ENCODE data around the gene COMMD9. TPM values are rescaled to one million over a fixed set of nuclear protein-coding genes. Genes with fewer than 3 reads are reported as not detected.

The COMMD9 gene
- total and polyA plus RNA-seq, 2 donors (not counting 1 experiment from before 2014, with no cell fraction given) = 15.4 to 56.1 TPM

DNA sequence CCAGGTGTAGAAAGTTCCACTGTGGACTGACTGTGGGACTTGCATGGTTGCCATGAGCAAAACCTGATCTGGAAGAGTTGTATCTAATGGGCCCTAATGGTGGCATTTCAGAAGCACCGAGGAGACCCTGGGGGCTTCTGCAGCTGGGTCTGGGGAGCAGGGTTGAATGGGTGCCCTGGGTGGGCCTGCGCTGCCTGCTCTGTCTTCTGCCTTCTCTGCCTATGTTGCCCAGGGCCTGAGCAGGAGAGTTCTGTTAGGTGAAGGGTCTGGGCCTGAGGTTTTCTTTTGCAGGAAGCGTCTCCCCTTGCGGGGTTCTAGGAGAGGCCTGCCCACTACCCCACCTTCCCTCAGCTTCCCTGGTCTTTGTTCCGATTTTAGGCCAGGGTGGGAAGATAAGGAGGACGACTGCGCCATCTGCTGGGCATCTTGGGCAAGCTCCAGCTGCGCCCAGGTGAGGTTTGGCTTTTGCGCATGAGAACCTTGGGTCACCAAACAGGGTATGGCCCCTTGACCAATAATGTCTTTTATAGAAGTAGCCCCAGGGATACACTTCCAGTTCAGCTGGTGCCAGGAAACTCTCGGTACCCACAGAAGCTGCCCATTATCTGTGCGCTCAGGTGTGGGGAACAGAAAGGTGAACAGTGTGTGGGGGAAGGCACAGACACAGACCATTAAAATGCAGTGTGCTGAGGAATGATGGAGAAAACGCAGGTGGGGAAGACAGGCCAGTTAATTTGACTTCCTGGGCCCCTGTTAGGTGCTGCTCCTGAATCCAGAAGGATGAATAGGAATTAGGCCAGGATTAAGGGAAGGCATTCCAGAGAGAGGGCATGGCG, 23.2 kb downstream of the COMMD9 start:
- no peak for TF ChIP-seq EZH2 (IDR thresholded peaks at IDR 0.05; ENCODE audit: low read length, missing control alignments)
- TF ChIP-seq, protein P1, sequence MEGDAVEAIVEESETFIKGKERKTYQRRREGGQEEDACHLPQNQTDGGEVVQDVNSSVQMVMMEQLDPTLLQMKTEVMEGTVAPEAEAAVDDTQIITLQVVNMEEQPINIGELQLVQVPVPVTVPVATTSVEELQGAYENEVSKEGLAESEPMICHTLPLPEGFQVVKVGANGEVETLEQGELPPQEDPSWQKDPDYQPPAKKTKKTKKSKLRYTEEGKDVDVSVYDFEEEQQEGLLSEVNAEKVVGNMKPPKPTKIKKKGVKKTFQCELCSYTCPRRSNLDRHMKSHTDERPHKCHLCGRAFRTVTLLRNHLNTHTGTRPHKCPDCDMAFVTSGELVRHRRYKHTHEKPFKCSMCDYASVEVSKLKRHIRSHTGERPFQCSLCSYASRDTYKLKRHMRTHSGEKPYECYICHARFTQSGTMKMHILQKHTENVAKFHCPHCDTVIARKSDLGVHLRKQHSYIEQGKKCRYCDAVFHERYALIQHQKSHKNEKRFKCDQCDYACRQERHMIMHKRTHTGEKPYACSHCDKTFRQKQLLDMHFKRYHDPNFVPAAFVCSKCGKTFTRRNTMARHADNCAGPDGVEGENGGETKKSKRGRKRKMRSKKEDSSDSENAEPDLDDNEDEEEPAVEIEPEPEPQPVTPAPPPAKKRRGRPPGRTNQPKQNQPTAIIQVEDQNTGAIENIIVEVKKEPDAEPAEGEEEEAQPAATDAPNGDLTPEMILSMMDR (conservative IDR thresholded peaks at IDR 0.05 in 1 of 2, IDR thresholded peaks at IDR 0.05 in 1 of 2; ENCODE audit: low read depth in 1 of 2, low read length in 2 of 2) = peak; percentile 79 to 86
- no peaks in the 10 kb centered on the region for H3K4me1 ChIP-seq (ENCODE audit: control insufficient read depth, extremely low read depth, insufficient read depth, low read length)
- no peaks in the 10 kb centered on the region for H3K27me3 ChIP-seq (ENCODE audit: control insufficient read depth, insufficient read depth, low read length)
- H3K79me2 ChIP-seq (ENCODE audit: control insufficient read depth, insufficient read depth, low read length) = no peaks in the 10 kb centered on the region
- H3K4me3 ChIP-seq (replicated peaks in 1 of 4; ENCODE audit: control extremely low read depth in 1 of 4, insufficient read depth in 1 of 4, low read depth in 3 of 4, low read length in 4 of 4) = no peak overlapping the region
- H3K9me3 ChIP-seq (ENCODE audit: control insufficient read depth, insufficient read depth, low read depth, low read length) = no peaks in the 10 kb centered on the region
- no peak overlapping the region for H3K9ac ChIP-seq (ENCODE audit: insufficient read depth, low read length)
- no peak overlapping the region for H2AFZ ChIP-seq (ENCODE audit: low read length)
- DNase-seq (ENCODE audit: low read depth in 2 of 2) = peak; percentile 17 to 46
- H3K27ac ChIP-seq (ENCODE audit: insufficient read depth, low read length) = no peak overlapping the region
- no peaks in the 10 kb centered on the region for H3K36me3 ChIP-seq (ENCODE audit: control insufficient read depth, insufficient read depth, low read length)
- no peak overlapping the region for H3K4me2 ChIP-seq (ENCODE audit: extremely low read depth, insufficient read depth, low read length)
- H4K20me1 ChIP-seq (ENCODE audit: control insufficient read depth, extremely low read depth, insufficient read depth, low read length) = no peaks in the 10 kb centered on the region

DNA sequence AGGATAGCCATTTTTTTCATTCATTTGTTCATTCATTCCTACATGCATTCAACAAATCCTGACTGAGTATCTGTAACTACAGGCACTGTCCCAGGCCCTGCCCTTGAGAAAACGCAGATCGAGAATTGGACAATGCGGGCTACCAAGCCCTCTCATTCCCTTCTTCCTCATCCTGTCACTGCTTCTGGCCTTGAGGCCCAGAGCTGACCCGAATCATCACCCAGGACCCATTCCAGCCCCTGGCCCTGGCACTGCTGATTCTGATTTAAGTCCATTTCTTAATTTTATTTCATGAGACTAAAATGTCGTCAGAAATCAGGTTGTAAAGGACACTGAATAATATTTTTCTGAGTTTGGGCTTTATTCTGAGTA, 24.3 kb downstream of the COMMD9 start:
- no peak overlapping the region for H3K4me3 ChIP-seq (replicated peaks in 1 of 4; ENCODE audit: control extremely low read depth in 1 of 4, insufficient read depth in 1 of 4, low read depth in 3 of 4, low read length in 4 of 4)
- no peaks in the 10 kb centered on the region for H4K20me1 ChIP-seq (ENCODE audit: control insufficient read depth, extremely low read depth, insufficient read depth, low read length)
- H3K27ac ChIP-seq (ENCODE audit: insufficient read depth, low read length) = no peak overlapping the region
- DNase-seq (ENCODE audit: low read depth in 2 of 2) = no peak
- H3K27me3 ChIP-seq (ENCODE audit: control insufficient read depth, insufficient read depth, low read length) = no peaks in the 10 kb centered on the region
- no peaks in the 10 kb centered on the region for H3K9me3 ChIP-seq (ENCODE audit: control insufficient read depth, insufficient read depth, low read depth, low read length)
- no peaks in the 10 kb centered on the region for H3K36me3 ChIP-seq (ENCODE audit: control insufficient read depth, insufficient read depth, low read length)
- no peak overlapping the region for H3K9ac ChIP-seq (ENCODE audit: insufficient read depth, low read length)
- H3K4me1 ChIP-seq (ENCODE audit: control insufficient read depth, extremely low read depth, insufficient read depth, low read length) = no peaks in the 10 kb centered on the region
- no peak for TF ChIP-seq EZH2 (IDR thresholded peaks at IDR 0.05; ENCODE audit: low read length, missing control alignments)
- TF ChIP-seq, protein P1 (conservative IDR thresholded peaks at IDR 0.05 in 1 of 2, IDR thresholded peaks at IDR 0.05 in 1 of 2; ENCODE audit: low read depth in 1 of 2, low read length in 2 of 2) = no peak
- H3K4me2 ChIP-seq (ENCODE audit: extremely low read depth, insufficient read depth, low read length) = no peak overlapping the region
- no peaks in the 10 kb centered on the region for H3K79me2 ChIP-seq (ENCODE audit: control insufficient read depth, insufficient read depth, low read length)
- no peak overlapping the region for H2AFZ ChIP-seq (ENCODE audit: low read length)

DNA sequence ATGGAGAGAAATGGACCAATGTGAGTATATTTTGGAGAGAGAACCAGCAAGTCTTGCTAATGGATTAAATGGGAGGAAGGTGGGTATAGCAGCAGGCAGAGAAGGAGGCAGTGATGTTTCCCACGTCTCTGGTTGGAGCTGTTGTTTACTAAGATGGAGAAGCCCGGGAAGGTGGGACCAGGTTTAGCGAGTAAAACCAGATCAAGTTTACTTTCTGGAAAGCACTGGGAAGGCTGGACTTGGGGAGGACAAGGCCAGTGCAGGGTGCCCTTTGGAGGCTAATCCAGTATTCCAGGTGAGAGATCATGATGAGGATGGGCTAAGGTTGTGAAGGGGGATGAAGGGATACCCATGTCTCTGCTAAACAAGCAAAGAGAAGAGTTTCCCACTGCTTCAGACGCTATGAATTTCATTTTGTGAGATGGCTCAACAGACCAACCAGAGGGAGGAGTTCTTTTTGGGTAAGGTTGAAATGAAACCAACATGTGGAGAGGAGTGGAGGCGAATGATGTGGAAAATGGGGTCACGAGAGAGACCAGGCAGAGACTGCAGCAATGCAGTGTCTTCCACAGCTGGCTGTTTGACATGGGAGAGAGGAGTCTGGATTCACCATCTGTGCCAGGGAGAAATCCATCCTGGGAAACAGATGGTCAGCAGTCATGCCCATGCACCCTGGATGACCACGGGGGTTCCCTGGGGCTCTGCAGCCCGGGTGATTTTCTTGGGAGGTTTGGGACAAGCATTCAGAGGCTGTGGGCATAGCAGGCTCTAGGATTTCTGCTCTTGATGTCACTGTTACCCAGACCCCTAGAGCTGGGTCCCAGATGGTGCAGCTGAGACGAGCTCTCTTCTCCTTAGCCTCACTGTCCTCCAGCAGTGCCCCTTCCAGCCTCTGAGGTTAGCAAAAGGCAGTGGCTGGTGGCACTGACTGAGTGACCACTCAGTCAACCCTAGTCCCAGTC, 24.9 kb downstream of the COMMD9 start:
- Histone ChIP-seq H4K20me1 (ENCODE audit: control insufficient read depth, extremely low read depth, insufficient read depth, low read length) (no peaks in the 10 kb centered on the region), H3K4me3 (replicated peaks in 1 of 4; ENCODE audit: control extremely low read depth in 1 of 4, insufficient read depth in 1 of 4, low read depth in 3 of 4, low read length in 4 of 4) (no peak overlapping the region), H3K27ac (ENCODE audit: insufficient read depth, low read length) (no peak overlapping the region), H3K36me3 (ENCODE audit: control insufficient read depth, insufficient read depth, low read length) (no peaks in the 10 kb centered on the region), H3K27me3 (ENCODE audit: control insufficient read depth, insufficient read depth, low read length) (no peaks in the 10 kb centered on the region), H3K79me2 (ENCODE audit: control insufficient read depth, insufficient read depth, low read length) (no peaks in the 10 kb centered on the region), H3K9me3 (ENCODE audit: control insufficient read depth, insufficient read depth, low read depth, low read length) (no peaks in the 10 kb centered on the region), H2AFZ (ENCODE audit: low read length) (no peak overlapping the region), H3K4me2 (ENCODE audit: extremely low read depth, insufficient read depth, low read length) (no peak overlapping the region), H3K4me1 (ENCODE audit: control insufficient read depth, extremely low read depth, insufficient read depth, low read length) (no peaks in the 10 kb centered on the region), H3K9ac (ENCODE audit: insufficient read depth, low read length) (no peak overlapping the region)
- TF ChIP-seq, protein P1 (conservative IDR thresholded peaks at IDR 0.05 in 1 of 2, IDR thresholded peaks at IDR 0.05 in 1 of 2; ENCODE audit: low read depth in 1 of 2, low read length in 2 of 2) = no peak
- TF ChIP-seq EZH2 (IDR thresholded peaks at IDR 0.05; ENCODE audit: low read length, missing control alignments) = no peak
- no peak for DNase-seq (ENCODE audit: low read depth in 2 of 2)
